EH (cell line): Measurements from ENCODE around the gene TBRG4.

Source experiments
- DNase-seq: peaks from one replicate; pipeline ENCODE4 v3.0.0-alpha.2; 2015; ENCODE audit warnings: low read depth

The TBRG4 gene

GRCh38 chr7:45089341-45089891 is 22.1 kb downstream of the TBRG4 start:
- DNase-seq, result peak; percentile 67

DNA sequence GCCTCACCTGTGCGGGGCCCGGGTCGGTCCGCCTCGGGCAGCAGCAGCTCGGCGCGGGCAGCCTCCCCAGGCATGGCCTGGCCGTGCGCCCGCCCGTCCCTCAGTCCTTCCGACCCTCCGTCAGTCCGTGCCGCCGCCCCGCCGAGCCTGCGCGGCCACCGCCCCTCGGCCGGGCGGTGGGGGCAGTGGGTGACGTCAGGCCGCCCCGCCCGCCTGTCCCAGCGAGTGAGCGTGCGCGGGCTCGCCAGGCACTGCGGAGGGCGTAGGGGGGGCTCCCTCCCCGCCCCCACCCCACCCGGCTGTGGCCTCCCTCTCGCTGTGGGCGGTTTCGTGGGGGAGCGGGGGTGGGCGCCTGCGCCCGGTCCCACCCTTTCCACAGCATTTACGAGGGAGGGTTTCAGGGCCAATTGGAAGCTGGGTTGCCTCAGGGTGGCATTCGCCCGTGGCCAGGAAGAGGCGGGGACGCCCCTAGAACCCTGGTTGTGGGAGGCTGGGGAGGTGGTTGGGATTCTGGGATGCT is 22.6 kb downstream of the TBRG4 start, which contains the start of gene NACAD:
NACAD (minus strand) TSS at position 149 of the 520 bp plus-strand sequence; CDS start at position 74, 75 bp downstream.
- peak; percentile 68 for DNase-seq

- no peak for DNase-seq
These were observed 23.3 kb downstream of the TBRG4 start for GRCh38 chr7:45088146-45088701.

- DNase-seq, result no peak
These were observed 24.0 kb downstream of the TBRG4 start for GRCh38 chr7:45087301-45088145.

- DNase-seq, result no peak
These were observed 25.0 kb downstream of the TBRG4 start for GRCh38 chr7:45086331-45087065.

DNA sequence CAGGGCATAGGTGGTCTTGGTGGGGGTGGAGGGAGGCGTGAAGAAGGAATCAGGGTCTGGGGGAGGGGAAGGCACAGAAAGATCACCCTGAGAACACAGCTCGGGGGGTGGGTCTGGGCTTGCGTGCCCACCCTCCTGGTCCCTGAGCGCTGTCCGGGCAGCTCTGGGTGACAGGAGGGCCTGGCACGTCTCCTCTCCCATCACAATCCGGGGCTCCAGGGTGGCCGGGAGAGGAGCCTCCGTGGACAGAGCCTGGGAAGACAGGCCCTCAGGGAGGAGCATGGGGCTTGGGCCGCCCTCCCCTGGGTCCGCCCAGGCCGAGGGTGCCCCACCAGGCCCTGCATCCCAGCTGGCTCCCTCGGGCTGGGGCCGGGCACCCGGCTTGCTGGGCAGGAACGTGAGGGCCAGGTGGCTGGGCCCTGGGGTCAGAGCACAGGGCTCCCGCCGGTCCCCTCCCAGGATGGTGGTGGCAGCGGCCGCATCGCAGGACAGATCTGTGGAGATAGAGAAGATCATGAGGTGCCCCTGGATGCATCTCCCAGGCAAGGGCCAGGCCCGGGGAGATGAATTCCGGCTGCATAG is 25.8 kb downstream of the TBRG4 start:
- no peak for DNase-seq

GRCh38 chr7:45084901-45085618 is 26.4 kb downstream of the TBRG4 start:
- DNase-seq, result no peak

- no peak for DNase-seq
These were observed 27.2 kb downstream of the TBRG4 start for GRCh38 chr7:45084336-45084735.

- DNase-seq, result no peak
These were observed 28.6 kb downstream of the TBRG4 start for GRCh38 chr7:45082831-45083331.

- no peak for DNase-seq
These were observed 29.3 kb downstream of the TBRG4 start for GRCh38 chr7:45082031-45082830.

GRCh38 chr7:45081670-45081974 is 29.9 kb downstream of the TBRG4 start:
- no peak for DNase-seq

DNA sequence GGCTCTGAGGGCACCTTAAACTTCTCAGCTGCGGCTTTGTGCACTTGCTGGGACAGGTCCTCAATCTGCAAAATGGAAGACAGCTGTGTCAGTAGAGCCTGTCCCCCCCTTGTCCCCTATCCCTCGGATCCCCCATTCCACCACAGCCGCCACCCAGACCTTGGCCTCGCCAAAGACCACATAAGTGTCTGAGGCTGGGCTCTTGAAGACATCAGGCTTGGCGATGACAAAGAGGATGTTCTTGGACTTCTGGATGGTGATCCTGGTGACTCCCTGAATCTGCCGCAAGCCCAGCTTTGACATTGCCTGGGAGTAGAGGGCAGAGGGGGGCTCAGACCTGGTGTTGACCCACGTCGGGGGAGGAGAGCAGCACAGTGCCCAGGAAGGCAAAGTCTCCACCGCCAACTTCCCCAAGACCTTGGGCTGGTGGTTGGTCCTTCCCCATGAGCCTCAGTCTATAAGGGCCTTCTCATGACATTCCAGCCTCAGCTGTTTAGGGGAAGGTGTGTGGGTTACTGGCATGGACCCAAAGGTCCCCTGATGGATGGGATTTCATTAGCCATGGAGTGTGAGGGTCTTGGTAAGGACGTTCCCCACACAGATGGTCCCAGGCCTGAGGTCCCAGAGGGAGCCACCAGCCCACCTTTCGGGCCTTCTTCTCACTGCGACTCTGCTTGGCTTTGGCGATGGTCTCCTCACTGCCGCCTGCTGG is 30.4 kb downstream of the TBRG4 start:
- no peak for DNase-seq

- no peak for DNase-seq
These were observed 31.1 kb downstream of the TBRG4 start for GRCh38 chr7:45080265-45080957.

DNA sequence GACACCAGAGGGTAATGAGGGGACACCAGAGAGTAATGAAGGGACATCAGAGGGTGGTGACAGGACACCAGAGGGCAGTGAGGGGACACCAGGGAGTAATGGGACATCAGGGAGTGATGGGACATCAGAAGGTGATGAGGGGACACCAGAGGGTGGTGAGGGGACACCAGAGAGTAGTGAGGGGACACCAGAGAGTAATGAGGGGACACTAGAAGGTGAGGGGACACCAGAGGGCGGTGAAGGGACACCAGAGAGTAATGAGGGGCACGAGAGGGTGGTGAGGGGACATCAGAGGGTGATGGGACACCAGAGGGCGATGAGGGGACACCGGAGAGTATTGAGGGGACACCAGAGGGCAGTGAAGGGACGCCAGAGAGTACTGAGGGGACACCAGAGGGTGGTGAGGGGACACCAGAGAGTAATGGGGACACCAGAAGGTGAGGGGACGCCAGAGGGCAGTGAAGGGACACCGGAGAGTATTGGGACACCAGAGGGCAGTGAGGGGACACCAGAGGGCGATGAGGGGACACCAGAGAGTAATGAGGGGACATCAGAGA is 33.3 kb downstream of the TBRG4 start:
- DNase-seq, result no peak

DNA sequence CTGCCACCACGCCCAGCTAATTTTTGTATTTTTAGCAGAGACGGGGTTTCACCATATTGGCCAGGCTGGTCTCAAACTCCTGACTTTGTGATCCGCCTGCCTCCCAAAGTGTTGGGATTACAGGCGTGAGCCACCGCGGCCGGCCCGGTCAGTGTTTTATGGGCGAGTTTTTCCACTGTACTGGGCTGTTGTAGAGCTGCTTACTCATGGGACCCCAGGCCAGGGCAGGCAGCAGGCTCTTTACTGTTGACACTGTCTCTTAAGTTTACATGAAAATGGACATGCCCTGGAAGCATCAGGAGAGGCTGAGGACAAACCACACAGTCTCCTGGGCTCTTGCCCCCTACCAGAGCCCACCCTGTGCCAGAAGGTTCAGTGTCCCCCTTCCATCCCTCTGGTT is 33.9 kb downstream of the TBRG4 start:
- no peak for DNase-seq

GRCh38 chr7:45076946-45077345 is 34.6 kb downstream of the TBRG4 start:
- DNase-seq, result no peak

DNA sequence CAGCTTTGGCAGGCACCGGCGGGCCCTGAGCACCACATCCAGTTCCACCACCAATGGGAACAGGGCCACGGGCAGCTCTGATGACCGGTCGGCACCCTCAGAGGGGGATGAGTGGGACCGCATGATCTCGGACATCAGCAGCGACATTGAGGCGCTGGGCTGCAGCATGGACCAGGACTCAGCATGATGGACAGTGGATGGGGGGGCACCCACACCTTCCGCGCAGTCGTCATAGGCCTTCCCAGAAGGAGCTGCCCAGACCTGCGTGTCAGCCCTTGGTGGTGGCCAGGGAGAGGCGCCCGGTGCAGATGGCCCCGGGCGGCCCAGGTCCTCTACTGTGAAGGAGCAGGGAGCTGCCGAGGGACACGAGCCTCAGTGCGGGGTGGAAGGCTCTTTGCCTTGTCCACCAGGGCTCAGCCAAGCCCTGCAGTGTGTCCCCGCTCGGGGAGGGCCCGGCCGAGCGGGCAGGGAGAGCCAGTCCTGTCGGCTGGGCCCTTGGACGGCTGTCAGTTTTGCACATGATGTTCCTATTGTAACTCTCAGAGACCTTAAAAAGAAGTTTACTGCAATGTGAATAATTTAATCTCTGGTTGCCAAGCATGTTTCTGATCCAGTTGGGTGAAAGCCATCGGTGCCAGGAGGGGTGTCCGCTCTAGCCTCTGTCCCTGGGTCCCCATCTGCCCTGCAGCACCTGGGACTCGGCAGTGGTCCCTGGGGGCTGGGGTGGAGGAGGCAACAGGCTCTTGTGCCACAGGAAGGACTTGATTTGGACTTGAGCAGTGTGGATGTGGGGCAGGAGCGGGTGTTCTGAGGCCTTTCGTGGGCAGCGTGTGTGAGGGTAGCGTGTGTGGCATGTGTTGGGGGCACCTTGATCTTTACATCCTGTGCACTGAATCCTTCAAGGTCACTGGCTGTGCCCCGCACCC is 35.4 kb downstream of the TBRG4 start:
- DNase-seq, result no peak

GRCh38 chr7:45075355-45075644 is 36.2 kb downstream of the TBRG4 start:
- no peak for DNase-seq
